AG09319 (cell line): Measurements from ENCODE around the gene CHD6.

ENCODE experiments used
- DNase-seq: peaks from one replicate; pipeline ENCODE4 v3.0.0-alpha.2; 2010; ENCODE audit warnings: low read depth; ENCODE audit errors: extremely low read depth
- TF ChIP-seq, protein P1 (sequence below): IDR thresholded peaks from 2 replicates; pipeline ENCODE4 v1.5.1; 2011; ENCODE audit warnings: low read depth, mild to moderate bottlenecking, inconsistent platforms, low read length, moderate library complexity

Gene CHD6

DNA sequence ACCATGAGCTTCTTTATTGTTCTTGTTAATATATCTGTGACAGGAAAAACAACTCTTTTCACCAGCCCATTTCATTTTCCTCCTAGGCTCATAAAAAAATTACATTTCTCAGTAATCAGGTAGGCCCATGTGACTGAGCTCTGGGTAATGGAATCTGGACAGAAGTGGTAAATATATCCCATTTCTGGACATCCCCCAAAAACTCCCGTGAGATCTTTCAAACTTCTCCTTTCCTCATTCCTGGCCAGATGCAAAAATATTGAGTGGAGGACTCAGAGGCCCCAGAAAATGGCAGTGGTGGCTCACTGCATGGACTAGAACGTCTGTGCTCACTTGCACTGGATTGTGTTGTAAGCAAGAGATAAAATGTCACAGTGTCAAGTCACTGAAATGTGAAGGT, 3.8 kb upstream of the CHD6 start:
- TF ChIP-seq, protein P1, sequence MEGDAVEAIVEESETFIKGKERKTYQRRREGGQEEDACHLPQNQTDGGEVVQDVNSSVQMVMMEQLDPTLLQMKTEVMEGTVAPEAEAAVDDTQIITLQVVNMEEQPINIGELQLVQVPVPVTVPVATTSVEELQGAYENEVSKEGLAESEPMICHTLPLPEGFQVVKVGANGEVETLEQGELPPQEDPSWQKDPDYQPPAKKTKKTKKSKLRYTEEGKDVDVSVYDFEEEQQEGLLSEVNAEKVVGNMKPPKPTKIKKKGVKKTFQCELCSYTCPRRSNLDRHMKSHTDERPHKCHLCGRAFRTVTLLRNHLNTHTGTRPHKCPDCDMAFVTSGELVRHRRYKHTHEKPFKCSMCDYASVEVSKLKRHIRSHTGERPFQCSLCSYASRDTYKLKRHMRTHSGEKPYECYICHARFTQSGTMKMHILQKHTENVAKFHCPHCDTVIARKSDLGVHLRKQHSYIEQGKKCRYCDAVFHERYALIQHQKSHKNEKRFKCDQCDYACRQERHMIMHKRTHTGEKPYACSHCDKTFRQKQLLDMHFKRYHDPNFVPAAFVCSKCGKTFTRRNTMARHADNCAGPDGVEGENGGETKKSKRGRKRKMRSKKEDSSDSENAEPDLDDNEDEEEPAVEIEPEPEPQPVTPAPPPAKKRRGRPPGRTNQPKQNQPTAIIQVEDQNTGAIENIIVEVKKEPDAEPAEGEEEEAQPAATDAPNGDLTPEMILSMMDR, result no peak
- no peak for DNase-seq

DNA sequence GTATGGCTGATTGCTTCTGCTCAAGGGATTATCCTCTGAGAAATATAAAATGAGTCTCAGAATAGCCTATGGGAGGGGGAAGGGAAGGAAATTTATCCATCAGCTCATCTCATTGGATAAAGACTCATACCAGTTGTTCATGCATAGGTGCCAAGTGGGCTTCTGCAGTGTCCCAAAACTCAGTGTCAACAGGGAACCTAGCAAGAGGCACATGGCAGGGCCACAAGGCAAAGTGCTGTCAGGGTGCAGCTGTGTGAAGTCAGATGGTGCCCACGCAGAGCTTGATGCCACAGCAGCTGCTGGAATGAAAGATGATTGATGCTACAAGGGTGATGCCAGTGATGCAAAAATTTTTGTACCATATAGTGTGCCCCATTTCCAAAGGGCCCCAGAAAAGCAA, 3.2 kb upstream of the CHD6 start:
- DNase-seq, result no peak
- TF ChIP-seq, protein P1, result no peak

DNA sequence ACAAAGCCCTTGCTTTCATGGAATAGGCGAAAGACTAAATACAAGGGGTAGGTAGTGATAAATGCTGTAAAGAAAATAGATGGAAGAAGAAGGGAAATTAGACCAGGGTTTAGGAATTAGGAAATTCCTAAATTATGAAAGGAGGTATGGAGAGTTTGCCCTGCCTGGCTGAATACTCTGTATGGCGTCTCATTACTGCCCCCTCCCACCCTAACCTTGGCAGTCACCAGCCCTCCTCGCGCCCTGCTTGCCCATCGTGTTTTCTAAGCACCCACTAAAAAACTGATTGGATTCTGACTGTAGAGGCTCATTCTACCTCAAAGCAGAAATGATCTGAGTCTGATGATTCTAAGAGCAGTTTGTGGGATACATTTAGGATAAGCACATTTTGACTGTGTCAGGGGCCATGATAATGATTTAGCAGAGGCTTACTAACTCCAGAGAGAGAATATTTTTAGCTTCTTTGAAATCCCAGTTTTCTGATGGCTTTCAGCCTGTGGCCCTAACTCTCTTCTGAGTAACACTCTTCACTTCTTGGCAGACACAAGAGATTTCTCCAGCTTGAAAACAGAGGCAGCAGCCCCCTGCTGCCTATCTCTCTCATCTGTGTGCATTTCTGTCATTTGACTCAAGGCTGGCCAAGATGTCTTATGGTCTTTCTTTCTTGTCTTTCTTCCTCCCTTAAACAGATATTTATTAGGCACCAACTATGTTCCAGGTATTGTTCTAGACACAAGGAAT, 1.4 kb upstream of the CHD6 start:
- TF ChIP-seq, protein P1, result no peak

DNA sequence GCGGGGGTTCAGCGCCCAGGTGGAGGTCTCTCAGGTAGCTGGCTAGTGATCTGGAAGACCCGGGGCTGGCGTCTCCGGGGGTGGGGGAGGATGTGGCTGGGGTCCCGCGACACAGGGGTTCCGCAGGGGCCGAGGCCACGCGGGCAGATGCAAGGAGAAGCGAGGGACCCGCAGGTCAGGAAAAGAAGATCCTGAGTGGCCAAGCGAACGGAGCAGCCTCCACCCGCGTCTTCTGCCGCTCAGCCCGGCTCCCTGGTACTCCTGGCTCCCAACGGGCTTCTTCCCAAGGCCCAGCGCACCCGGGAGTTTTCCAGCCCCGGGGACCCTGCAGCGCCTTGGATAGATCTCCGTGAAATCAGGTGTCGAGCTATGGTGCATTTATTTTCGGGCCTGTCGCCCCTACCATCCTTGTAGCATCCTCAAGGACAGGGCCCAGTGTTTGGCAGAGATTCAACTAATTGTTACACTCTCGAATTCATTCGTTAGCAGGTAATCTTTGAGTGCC, 682 bp upstream of the CHD6 start:
- DNase-seq, result no peak
- TF ChIP-seq, protein P1, result no peak

More for the DNA sequence above, 1.4 kb upstream of the CHD6 start:
- no peak for DNase-seq

DNA sequence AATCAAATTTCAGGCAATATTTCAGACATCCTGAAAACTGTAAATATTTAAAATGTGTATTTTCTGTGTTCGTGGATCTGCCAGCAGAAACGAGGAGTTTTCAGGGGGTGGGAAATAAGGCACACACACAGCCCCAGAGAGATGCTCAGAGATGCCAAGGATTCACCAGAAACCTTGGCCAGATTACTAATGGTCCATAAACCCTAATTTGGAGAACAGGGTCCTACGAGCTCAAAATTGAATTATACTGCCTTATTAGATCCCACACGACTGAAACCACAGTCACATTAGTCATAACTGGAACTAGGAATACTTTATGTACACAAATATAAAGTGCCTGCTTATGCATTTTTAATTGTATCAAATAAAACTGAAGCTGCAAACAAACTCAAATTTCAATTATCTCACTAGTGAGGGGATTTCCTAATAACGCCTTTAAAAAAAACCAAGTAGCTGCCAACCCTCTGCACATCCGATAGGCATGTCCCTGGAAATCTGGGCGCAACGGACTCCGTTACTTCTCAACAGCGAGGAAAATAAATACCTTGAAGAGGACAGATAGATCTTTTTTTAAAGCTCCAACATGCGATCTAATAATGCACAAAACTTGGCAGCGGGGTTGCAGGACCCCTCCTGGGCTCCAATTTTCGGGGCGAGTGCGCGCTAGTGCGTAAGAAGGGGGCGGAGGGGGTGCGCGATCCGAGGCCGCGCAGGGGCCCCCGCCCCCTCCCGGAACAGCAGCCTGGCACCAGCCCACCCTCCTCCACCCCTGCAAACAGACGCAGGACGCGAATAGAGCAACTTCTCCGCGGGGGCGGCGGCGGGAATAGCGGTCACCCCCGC, 897 bp downstream of the CHD6 start:
- TF ChIP-seq, protein P1, result no peak
- DNase-seq, result no peak

DNA sequence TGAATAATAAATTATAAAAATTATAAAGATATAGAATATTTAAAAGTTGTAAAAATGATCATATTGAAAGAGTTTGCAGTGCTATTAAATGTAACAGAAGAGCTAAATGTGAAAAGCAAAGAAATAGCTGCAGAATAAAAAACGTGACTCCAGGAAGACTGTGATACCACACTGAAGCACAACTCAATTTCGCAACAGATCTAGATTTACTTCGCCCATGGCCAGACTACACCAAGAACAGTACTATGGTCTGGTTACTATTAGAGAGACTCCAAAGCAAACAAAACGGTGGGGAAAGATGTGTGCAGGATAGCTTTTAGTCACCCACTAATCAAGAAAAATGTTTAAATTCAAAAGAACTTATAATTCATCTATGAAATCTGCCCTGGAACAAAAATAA, 1.9 kb downstream of the CHD6 start:
- DNase-seq, result no peak
- TF ChIP-seq, protein P1, result no peak

DNA sequence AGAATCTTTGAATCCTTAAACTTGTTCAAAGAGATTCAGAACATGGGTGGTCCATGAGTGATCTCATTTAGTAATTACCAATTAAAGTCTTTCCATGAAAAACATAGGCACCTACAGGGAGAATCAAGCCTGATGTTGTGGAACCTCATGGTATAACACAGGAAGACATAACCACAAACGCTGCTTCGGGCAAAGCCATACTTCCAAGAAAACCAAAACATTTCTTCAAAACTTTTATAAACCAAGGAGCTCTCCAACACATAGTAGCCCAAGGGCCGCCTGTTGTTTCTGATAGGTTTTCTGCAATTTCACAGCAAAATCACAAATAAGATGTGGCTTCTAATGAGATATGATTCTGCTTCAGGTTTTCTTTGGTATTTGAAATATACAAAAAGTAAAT, 2.5 kb downstream of the CHD6 start:
- no peak for DNase-seq

More for the DNA sequence above, 2.5 kb downstream of the CHD6 start:
- TF ChIP-seq, protein P1, result no peak
